Measurements from ENCODE around the gene MUC12.
"Not testable (repeated sequence)": the region's sequence is repeated elsewhere in the genome, so short reads cannot be mapped to it uniquely, and the experiment has no call there.

The MUC12 gene

GRCh38 chr7:100991631-100992030, 22.3 kb downstream of the MUC12 start:
- no peak for DNase-seq

DNA sequence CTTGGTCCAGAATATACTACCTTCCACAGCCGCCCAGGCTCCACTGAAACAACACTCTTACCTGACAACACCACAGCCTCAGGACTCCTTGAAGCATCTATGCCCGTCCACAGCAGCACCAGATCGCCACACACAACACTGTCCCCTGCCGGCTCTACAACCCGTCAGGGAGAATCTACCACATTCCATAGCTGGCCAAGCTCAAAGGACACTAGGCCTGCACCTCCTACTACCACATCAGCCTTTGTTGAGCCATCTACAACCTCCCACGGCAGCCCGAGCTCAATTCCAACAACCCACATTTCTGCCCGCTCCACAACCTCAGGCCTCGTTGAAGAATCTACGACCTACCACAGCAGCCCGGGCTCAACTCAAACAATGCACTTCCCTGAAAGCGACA, 22.9 kb downstream of the MUC12 start:
- not testable (repeated sequence) for DNase-seq

DNA sequence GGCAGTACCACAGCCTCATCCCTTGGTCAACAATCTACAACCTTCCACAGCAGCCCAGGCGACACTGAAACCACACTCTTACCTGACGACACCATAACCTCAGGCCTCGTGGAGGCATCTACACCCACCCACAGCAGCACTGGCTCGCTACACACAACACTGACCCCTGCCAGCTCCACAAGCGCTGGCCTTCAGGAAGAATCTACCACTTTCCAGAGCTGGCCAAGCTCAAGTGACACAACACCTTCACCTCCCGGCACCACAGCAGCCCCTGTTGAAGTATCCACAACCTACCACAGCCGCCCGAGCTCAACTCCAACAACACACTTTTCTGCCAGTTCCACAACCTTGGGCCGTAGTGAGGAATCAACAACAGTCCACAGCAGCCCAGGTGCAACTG, 25.3 kb downstream of the MUC12 start:
- DNase-seq, result not testable (repeated sequence)

- DNase-seq, result not testable (repeated sequence)
Measured at GRCh38 chr7:100998530-100998929, 29.2 kb downstream of the MUC12 start.

DNA sequence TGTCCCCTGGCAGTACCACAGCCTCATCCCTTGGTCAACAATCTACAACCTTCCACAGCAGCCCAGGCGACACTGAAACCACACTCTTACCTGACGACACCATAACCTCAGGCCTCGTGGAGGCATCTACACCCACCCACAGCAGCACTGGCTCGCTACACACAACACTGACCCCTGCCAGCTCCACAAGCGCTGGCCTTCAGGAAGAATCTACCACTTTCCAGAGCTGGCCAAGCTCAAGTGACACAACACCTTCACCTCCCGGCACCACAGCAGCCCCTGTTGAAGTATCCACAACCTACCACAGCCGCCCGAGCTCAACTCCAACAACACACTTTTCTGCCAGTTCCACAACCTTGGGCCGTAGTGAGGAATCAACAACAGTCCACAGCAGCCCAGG, 30.0 kb downstream of the MUC12 start:
- DNase-seq, result not testable (repeated sequence)

- not testable (repeated sequence) for DNase-seq
Measured at GRCh38 chr7:101000025-101000424, 30.7 kb downstream of the MUC12 start.

- DNase-seq, result not testable (repeated sequence)
Measured at GRCh38 chr7:101002333-101002732, 33.0 kb downstream of the MUC12 start.

GRCh38 chr7:101007361-101007760, 38.0 kb downstream of the MUC12 start:
- DNase-seq, result not testable (repeated sequence)

GRCh38 chr7:101009629-101010028, 40.3 kb downstream of the MUC12 start:
- DNase-seq, result no peak

DNA sequence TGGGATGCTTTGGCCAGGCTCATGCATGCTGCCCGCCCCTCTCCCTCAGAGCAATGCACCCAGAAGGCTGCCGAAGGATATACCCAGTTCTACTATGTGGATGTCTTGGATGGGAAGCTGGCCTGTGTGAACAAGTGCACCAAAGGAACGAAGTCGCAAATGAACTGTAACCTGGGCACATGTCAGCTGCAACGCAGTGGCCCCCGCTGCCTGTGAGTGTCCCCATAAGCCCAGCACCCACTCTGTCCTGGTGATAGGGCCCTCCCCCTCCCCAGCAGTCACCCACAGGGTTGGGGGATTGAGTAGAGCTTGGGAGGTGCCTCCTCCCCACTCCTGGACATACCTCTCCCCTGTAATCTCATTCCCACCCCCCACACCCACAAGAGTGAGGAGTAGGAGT, 43.6 kb downstream of the MUC12 start:
- no peak for DNase-seq

- no peak for DNase-seq
Measured at GRCh38 chr7:101015626-101016025, 46.3 kb downstream of the MUC12 start.

DNA sequence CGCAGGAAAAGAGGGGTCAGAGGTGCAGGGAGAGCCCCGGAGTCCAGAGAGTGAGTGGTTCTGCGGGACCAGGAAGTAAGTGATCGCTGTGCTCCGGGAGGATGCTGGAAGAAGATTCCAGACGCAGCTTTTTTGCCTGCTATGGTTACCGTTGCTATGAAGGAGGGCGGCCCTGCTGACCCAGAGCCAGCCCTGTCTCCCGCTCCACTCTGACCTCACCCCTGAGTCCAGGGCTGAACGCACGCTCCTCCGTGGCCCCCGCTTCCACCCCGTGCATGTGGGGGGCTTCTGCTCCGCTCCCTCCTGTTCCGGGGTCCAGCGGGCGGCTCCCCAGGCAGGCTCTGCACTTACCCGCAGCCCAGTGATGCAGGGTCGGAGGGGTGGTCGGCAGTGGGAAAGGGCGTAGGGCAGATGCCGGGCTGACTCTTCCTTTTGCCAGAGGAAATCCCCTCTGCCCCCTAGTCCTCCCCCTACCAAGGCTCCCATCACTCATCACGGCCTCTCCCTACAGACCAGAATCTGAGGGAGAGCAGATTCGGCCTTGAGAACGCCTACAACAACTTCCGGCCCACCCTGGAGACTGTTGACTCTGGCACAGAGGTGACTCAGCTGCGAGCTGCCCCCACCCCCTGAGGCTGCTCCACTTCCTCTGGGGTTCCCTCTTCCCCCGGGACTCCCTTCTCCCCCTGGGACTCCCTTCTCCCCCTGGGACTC, 47.9 kb downstream of the MUC12 start:
- DNase-seq, result peak; percentile 13

DNA sequence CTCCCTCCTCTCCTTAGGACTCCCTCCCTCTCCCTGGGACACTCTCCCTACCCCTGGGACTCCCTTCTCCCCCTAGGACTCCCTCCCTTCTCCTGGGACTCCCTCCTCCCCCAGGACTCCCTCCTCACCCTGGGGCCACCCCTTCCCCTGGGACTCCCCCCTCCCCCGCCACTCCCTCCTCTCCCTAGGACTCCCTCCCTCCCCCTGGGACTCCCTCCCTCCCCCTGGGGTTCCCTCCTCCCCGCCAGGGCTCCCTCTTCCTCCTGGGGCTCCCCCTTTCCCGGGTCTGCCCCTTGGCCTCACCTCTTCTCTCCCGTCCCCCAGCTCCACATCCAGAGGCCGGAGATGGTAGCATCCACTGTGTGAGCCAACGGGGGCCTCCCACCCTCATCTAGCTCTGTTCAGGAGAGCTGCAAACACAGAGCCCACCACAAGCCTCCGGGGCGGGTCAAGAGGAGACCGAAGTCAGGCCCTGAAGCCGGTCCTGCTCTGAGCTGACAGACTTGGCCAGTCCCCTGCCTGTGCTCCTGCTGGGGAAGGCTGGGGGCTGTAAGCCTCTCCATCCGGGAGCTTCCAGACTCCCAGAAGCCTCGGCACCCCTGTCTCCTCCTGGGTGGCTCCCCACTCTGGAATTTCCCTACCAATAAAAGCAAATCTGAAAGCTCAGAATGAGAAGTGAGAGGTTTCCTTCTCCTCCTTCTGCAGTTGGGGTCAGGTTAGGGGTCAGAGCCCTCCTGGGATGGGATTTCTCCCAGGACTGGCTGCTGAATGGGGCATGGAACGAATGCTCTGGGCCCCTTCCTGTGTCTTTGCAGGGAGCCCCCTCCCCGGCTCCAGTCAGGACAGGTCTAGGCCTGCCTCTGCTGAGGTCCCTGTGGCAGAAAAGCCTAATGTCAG, 49.2 kb downstream of the MUC12 start:
- no peak for DNase-seq

GRCh38 chr7:101020444-101020843, 51.1 kb downstream of the MUC12 start:
- no peak for DNase-seq

DNA sequence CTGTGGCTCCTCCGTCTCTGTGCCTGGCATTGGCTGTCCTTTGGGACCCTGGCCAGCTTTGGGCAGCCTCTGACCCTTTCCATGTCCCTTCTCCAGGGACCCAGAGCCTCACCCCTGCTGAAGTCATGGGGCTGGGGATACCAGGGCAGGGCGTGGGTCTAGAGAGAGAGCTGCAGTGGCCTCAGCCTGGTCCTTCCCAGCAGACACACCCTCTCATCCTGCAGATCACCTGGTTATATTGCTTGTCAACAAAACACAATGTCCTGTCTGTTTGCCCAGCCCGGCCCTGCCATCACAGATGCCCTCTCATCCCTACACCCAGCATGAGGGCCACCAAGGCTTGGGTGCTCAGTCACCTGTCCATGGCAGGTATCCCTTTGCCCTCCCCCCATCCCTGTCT, 52.3 kb downstream of the MUC12 start:
- no peak for DNase-seq

- DNase-seq, result no peak
Measured at GRCh38 chr7:101023839-101024238, 54.5 kb downstream of the MUC12 start.

DNA sequence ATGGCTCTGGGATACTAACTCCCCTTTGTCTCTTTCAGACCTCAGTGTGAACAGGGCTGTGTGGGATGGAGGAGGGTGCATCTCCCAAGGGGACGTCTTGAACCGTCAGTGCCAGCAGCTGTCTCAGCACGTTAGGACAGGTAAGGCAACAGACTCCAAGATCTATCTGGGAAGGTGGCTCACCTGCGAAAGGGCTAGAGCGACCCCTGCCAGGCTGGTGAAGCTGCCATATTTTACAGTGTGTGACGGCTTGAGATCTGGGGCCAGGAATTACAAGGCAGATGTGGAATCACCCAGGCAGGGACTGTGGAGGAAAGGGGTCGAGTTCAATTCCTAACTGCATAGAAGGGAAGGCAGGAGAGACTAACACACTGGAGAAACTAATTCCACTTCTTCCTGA, 61.7 kb downstream of the MUC12 start:
- DNase-seq, result no peak

DNA sequence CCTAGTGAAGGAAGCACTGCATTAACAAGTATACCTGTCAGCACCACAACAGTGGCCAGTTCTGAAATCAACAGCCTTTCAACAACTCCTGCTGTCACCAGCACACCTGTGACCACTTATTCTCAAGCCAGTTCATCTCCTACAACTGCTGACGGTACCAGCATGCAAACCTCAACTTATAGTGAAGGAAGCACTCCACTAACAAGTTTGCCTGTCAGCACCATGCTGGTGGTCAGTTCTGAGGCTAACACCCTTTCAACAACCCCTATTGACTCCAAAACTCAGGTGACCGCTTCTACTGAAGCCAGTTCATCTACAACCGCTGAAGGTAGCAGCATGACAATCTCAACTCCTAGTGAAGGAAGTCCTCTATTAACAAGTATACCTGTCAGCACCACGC, 66.6 kb downstream of the MUC12 start:
- DNase-seq, result no peak

- DNase-seq, result not testable (repeated sequence)
Measured at GRCh38 chr7:101041283-101041682, 71.9 kb downstream of the MUC12 start.

DNA sequence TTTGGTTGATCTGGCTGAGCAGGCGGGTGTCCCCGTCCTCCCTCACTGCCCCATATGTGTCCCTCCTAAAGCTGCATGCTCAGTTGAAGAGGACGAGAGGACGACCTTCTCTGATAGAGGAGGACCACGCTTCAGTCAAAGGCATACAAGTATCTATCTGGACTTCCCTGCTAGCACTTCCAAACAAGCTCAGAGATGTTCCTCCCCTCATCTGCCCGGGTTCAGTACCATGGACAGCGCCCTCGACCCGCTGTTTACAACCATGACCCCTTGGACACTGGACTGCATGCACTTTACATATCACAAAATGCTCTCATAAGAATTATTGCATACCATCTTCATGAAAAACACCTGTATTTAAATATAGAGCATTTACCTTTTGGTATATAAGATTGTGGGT, 89.0 kb downstream of the MUC12 start:
- no peak for DNase-seq

GRCh38 chr7:101059620-101059942, 90.2 kb downstream of the MUC12 start:
- no peak for DNase-seq

DNA sequence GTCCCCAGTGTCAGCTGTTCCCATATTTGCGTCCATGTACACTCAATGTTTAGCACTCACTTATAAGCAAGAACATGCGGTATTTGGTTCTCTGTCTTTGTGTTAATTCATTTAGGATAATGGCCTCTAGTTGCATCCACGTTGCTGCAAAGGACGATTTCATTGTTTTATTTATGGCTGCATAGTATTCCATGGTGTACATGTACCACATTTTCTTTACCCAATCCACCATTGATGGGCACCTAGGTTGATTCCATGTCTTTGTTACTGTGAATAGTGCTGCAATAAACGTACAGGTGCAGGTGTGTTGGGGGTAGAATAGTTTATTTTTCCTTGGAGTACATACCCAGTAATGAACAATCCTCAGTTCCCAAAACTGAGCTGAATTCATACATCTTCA, 91.6 kb downstream of the MUC12 start:
- DNase-seq, result no peak

DNA sequence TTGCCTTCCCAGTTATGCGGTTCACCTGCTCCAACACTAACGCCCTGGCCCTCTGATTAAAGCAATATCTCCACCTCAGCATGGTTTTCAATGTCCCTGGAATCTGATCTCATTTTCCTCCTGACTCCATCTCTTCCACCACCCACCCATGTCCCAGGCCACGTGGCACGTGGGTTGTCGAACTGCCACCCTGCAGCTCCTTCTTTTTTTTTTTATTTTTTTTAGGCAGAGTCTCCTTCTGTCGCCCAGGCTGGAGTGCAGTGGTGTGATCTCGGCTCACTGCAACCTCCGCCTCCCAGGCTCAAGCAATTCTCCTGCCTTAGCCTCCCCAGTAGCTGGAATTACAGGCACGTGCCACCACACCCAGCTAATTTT, 94.8 kb downstream of the MUC12 start:
- not testable (repeated sequence) for DNase-seq

GRCh38 chr7:101065162-101065561, 95.8 kb downstream of the MUC12 start:
- not testable (repeated sequence) for DNase-seq

All from NCI-H2227 treated with DMSO at 0.1 percent for 48 hours (cell line).